PC-9 (cell line): ENCODE data around the gene PDE7B.

Experiments used
- EZH2 ChIP-seq: fragments of 200-600 bp; sonication (generic); IDR thresholded peaks from 2 replicates; pipeline ENCODE4 v1.8.0; 2017; ENCODE audit warnings: antibody characterized with exemption, low read depth
- TF ChIP-seq, protein P1 (sequence below): fragments of 200-600 bp; sonication (generic); conservative IDR thresholded peaks from 2 replicates; pipeline ENCODE4 v1.6.1; 2017; ENCODE audit warnings: mixed run types, antibody characterized with exemption, mild to moderate bottlenecking, moderate library complexity

- TF ChIP-seq, protein P1, sequence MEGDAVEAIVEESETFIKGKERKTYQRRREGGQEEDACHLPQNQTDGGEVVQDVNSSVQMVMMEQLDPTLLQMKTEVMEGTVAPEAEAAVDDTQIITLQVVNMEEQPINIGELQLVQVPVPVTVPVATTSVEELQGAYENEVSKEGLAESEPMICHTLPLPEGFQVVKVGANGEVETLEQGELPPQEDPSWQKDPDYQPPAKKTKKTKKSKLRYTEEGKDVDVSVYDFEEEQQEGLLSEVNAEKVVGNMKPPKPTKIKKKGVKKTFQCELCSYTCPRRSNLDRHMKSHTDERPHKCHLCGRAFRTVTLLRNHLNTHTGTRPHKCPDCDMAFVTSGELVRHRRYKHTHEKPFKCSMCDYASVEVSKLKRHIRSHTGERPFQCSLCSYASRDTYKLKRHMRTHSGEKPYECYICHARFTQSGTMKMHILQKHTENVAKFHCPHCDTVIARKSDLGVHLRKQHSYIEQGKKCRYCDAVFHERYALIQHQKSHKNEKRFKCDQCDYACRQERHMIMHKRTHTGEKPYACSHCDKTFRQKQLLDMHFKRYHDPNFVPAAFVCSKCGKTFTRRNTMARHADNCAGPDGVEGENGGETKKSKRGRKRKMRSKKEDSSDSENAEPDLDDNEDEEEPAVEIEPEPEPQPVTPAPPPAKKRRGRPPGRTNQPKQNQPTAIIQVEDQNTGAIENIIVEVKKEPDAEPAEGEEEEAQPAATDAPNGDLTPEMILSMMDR, result no peak
- TF ChIP-seq EZH2, result no peak
These were observed 43.9 kb downstream of the PDE7B start for GRCh38 chr6:135895231-135895911.
